HG02973 (cell line): ENCODE results near the gene CYP4F8.

Experiments
- ATAC-seq: cut with Tn5 transposase; IDR thresholded peaks from one replicate; pipeline ENCODE4 v1.9.1; 2021; ENCODE audit warnings: moderate library complexity; ENCODE audit not compliant: unreplicated experiment

CYP4F8 gene

GRCh38 chr19:15615526-15615925 is 508 bp downstream of the CYP4F8 start:
- ATAC-seq = no peak

DNA sequence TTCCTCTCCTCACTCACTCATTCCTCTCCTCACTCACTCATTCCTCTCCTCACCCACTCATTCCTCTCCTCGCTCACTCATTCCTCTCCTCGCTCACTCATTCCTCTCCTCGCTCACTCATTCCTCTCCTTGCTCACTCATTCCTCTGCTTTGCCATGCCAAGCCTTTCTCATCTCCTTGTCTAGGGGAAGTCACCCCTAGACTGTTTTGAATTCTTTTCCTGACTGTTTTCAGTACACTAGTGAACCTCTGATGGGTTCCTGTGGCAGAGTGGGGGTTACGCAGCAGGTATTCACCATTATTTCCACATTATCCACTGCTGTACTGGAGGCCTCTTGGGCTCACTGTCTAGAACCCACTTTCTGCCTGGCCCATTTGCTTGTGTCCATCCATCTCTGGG is 1.2 kb downstream of the CYP4F8 start:
- ATAC-seq = no peak

GRCh38 chr19:15616627-15617270 is 1.7 kb downstream of the CYP4F8 start:
- no peak for ATAC-seq

GRCh38 chr19:15618321-15618720 is 3.3 kb downstream of the CYP4F8 start:
- no peak for ATAC-seq

- no peak for ATAC-seq
Observed at GRCh38 chr19:15621801-15622200, 6.8 kb downstream of the CYP4F8 start.

GRCh38 chr19:15622991-15623390 is 8.0 kb downstream of the CYP4F8 start:
- ATAC-seq = no peak

- ATAC-seq = no peak
Observed at GRCh38 chr19:15623711-15624318, 8.8 kb downstream of the CYP4F8 start.

- ATAC-seq = no peak
Observed at GRCh38 chr19:15628236-15629002, 13.4 kb downstream of the CYP4F8 start.

- no peak for ATAC-seq
Observed at GRCh38 chr19:15629003-15629880, 14.2 kb downstream of the CYP4F8 start.

GRCh38 chr19:15631817-15632216 is 16.8 kb downstream of the CYP4F8 start:
- no peak for ATAC-seq

- no peak for ATAC-seq
Observed at GRCh38 chr19:15633082-15633835, 18.2 kb downstream of the CYP4F8 start.

GRCh38 chr19:15634105-15634504 is 19.1 kb downstream of the CYP4F8 start:
- no peak for ATAC-seq

DNA sequence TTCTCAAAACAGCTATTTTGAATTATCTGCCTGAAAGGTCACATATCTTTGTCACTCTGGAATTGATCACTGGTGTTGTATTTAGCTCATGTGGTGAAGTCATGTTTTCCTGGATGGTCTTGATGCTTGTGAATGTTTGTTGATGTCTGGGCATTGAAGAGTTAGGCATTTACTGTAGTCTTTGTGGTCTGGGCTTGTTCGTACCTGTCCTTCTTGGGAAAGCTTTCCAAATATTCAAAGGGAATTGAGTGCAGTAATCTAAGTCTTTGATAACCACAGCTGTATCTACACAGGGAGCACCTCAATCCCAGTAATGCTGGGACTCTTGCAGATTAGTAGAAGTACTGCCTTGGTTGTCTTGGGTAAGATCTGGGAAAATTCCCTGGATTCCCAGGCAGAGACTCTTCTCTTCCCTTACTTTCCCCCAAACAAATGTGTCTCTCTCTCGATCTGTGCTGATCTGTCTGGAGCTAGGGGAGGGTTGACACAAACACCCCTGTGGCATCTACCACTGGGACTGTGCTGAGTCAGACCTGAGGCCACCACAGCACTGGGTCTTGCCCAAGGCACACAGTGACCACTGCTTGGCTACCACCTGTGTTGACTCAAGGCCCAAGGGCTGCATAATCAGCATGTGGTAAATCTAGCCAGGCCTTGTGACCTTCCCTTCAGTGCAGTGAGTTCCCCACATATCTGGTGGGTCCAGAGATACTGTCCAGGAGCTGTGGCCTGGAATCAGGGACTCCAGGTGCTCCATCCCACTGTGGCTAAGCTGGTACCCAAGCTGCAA is 20.2 kb downstream of the CYP4F8 start:
- no peak for ATAC-seq

DNA sequence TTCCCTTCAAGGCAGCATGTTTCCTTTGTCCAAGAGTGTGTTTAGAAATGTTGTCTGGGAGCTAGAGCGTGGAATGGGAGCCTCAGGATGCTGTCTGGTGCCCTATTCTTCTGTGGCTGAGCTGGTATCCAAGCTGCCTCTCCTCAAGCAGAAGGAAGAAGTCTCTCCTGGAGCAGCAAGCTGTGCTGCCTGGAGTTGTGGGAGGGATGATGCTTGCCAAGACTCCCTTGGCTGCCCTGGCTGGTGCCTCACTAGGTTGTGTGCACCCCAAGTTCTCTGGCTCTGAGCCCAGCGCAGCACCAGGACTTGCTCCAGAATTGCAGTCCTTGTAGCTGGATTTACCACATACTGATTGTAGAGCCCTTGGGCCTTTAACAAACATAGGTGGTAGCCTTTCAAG is 21.0 kb downstream of the CYP4F8 start:
- ATAC-seq = no peak

- no peak for ATAC-seq
Observed at GRCh38 chr19:15639596-15639995, 24.6 kb downstream of the CYP4F8 start.

DNA sequence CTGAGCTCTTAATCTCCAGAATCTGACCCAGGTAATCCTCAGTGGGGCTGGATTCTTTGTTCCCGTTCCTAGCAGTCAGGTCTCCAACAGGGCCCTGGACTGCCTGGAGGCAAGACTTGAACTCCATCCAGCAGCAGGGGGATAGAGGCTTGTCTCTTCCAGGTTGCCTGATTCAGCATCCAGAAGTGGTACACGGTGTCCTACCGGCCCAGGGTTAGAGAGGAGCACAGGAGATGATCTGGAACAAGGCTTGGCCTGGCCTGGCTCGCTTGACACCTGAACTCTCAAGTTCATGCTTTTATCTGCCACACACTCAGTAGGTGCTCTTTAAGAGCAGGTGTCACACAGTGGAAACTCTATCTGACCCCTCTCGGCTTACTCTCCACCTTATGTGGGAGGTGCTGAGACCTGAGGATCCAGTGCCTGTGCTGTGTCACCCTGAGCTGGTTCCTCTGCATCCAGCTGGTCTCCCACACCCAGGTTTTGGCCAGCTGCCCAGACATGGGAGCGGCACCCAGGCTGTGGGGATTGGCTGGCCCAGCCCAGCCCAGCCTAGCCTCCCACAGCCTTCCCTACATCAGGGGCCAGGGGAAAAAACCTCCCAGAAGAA is 25.4 kb downstream of the CYP4F8 start, which contains the start of gene CYP4F3:
TSS of gene CYP4F3 (plus strand) at position 604 of the 610 bp plus-strand sequence. CDS start 519 bp downstream, outside the sequence.
- ATAC-seq = no peak

DNA sequence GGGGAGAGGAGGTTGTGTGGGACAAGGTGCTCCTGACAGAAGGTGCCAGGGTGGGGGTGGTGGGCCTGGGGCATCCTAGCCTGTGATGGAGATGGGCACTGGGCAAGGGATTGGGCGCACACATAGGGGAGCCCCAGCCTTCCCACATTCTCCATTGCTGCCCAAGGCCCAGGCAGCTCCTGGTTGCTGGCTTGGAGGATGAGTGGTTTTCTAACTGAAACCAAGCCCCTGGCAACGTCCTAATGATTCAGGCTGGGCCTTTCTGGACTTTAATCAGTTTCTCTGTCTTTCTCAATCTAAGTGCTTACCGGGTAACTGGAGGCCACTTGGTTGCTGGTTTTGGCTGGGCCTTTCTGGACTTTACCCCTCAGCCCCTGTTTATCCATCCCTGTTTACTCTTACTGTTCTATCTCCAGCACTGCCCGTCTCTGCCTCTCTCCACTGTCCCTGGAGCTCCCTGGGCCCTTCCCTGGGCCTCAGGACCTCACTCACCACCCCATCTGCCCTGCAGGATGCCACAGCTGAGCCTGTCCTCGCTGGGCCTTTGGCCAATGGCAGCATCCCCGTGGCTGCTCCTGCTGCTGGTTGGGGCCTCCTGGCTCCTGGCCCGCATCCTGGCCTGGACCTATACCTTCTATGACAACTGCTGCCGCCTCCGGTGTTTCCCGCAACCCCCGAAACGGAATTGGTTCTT is 26.0 kb downstream of the CYP4F8 start:
- no peak for ATAC-seq

- no peak for ATAC-seq
Observed at GRCh38 chr19:15641901-15642491, 27.0 kb downstream of the CYP4F8 start.
